ENCODE data around the gene DNAL1.
"Not testable (repeated sequence)": the region's sequence is repeated elsewhere in the genome, so short reads cannot be mapped to it uniquely, and the experiment has no call there.

DNAL1 gene

GRCh38 chr14:73645248-73645610, 443 bp downstream of the DNAL1 start:
- no peak for DNase-seq

GRCh38 chr14:73651005-73651404, 6.2 kb downstream of the DNAL1 start:
- DNase-seq: no peak

- no peak for DNase-seq
These were observed 11.1 kb downstream of the DNAL1 start for GRCh38 chr14:73655851-73656250.

- DNase-seq: not testable (repeated sequence)
These were observed 14.4 kb downstream of the DNAL1 start for GRCh38 chr14:73659202-73659601.

GRCh38 chr14:73660511-73660910, 15.7 kb downstream of the DNAL1 start:
- DNase-seq: no peak

GRCh38 chr14:73661872-73662271, 17.1 kb downstream of the DNAL1 start:
- DNase-seq: no peak

GRCh38 chr14:73662487-73662943, 17.7 kb downstream of the DNAL1 start:
- no peak for DNase-seq

GRCh38 chr14:73663548-73664212, 18.9 kb downstream of the DNAL1 start:
- no peak for DNase-seq

GRCh38 chr14:73665130-73665529, 20.3 kb downstream of the DNAL1 start:
- no peak for DNase-seq

GRCh38 chr14:73666583-73666982, 21.8 kb downstream of the DNAL1 start:
- no peak for DNase-seq

- no peak for DNase-seq
These were observed 23.1 kb downstream of the DNAL1 start for GRCh38 chr14:73667854-73668253.

- no peak for DNase-seq
These were observed 30.2 kb downstream of the DNAL1 start for GRCh38 chr14:73674986-73675385.

- no peak for DNase-seq
These were observed 33.9 kb downstream of the DNAL1 start for GRCh38 chr14:73678698-73679097.

- DNase-seq: no peak
These were observed 36.0 kb downstream of the DNAL1 start for GRCh38 chr14:73680821-73681220.

- DNase-seq: no peak
These were observed 39.8 kb downstream of the DNAL1 start for GRCh38 chr14:73684627-73685026.

GRCh38 chr14:73685328-73685727, 40.5 kb downstream of the DNAL1 start:
- DNase-seq: no peak

GRCh38 chr14:73686901-73687300, 42.1 kb downstream of the DNAL1 start:
- no peak for DNase-seq

GRCh38 chr14:73694083-73694482, 49.3 kb downstream of the DNAL1 start:
- DNase-seq: no peak

- no peak for DNase-seq
These were observed 50.3 kb downstream of the DNAL1 start for GRCh38 chr14:73695082-73695481.

GRCh38 chr14:73695997-73696396, 51.2 kb downstream of the DNAL1 start:
- DNase-seq: no peak

GRCh38 chr14:73696466-73697400, 51.9 kb downstream of the DNAL1 start:
- no peak for DNase-seq

GRCh38 chr14:73700325-73700724, 55.5 kb downstream of the DNAL1 start:
- no peak for DNase-seq

- DNase-seq: not testable (repeated sequence)
These were observed 63.3 kb downstream of the DNAL1 start for GRCh38 chr14:73708076-73708475.

- no peak for DNase-seq
These were observed 65.2 kb downstream of the DNAL1 start for GRCh38 chr14:73709904-73710469.

All from activated CD8-positive, alpha-beta memory T cell treated with anti-CD3 and anti-CD28 coated beads, Interleukin-2, amount 50 U/mL, for 4 hours (primary cell).